Midbrain (tissue), 1 donor: ENCODE data around the gene SMIM20.

Source experiments
- DNase-seq: peaks from one replicate; lab custom pipeline; 2025; lab: John Stamatoyannopoulos, UW

SMIM20 gene

GRCh38 chr4:25955705-25956104 lies 41.7 kb downstream of the SMIM20 start:
- DNase-seq: no peak

GRCh38 chr4:25956260-25956659 lies 42.2 kb downstream of the SMIM20 start:
- DNase-seq: no peak

- DNase-seq: no peak
Observed at GRCh38 chr4:25958110-25958509, 44.1 kb downstream of the SMIM20 start.

GRCh38 chr4:25962393-25962792 lies 48.4 kb downstream of the SMIM20 start:
- DNase-seq: no peak

- DNase-seq: no peak
Observed at GRCh38 chr4:25965629-25966028, 51.6 kb downstream of the SMIM20 start.

- no peak for DNase-seq
Observed at GRCh38 chr4:25966171-25966570, 52.2 kb downstream of the SMIM20 start.

- DNase-seq: no peak
Observed at GRCh38 chr4:25969374-25970155, 55.5 kb downstream of the SMIM20 start.

GRCh38 chr4:25970226-25970675 lies 56.2 kb downstream of the SMIM20 start:
- no peak for DNase-seq

- DNase-seq: no peak
Observed at GRCh38 chr4:25970691-25971432, 56.8 kb downstream of the SMIM20 start.

GRCh38 chr4:25972366-25972765 lies 58.3 kb downstream of the SMIM20 start:
- no peak for DNase-seq

GRCh38 chr4:25972984-25973745 lies 59.1 kb downstream of the SMIM20 start:
- DNase-seq: no peak

GRCh38 chr4:25976780-25977179 lies 62.8 kb downstream of the SMIM20 start:
- DNase-seq: no peak

GRCh38 chr4:25977397-25978170 lies 63.6 kb downstream of the SMIM20 start:
- no peak for DNase-seq

- DNase-seq: no peak
Observed at GRCh38 chr4:25978327-25978726, 64.3 kb downstream of the SMIM20 start.
